Nephron progenitor cell (in vitro differentiated cells): ENCODE results near the gene CYP21A2.

Source experiments
- DNase-seq: peaks from one replicate; pipeline ENCODE4 v3.0.0; 2021
- H3K27ac Mint-ChIP-seq: 2 replicates; pipeline ENCODE4 v1.8.0; 2021; ENCODE audit warnings: mild to moderate bottlenecking, moderate library complexity, mixed read lengths
- H3K27me3 Mint-ChIP-seq: 2 replicates; pipeline ENCODE4 v1.8.0; 2021; ENCODE audit warnings: mild to moderate bottlenecking, low read depth, mixed read lengths; ENCODE audit not compliant: poor library complexity
- H3K36me3 Mint-ChIP-seq: 2 replicates; pipeline ENCODE4 v1.8.0; 2021; ENCODE audit warnings: low read depth, mixed read lengths
- H3K4me1 Mint-ChIP-seq: 2 replicates; pipeline ENCODE4 v1.8.0; 2021; ENCODE audit warnings: mixed read lengths
- H3K4me3 Mint-ChIP-seq: 2 replicates; pipeline ENCODE4 v1.8.0; 2021; ENCODE audit warnings: mild to moderate bottlenecking, moderate library complexity, mixed read lengths
- H3K9me3 Mint-ChIP-seq: 2 replicates; pipeline ENCODE4 v1.8.0; 2021; ENCODE audit warnings: mild to moderate bottlenecking, moderate library complexity, mixed read lengths
- CTCF ChIP-seq: fragments of 200-600 bp; sonication (generic); IDR thresholded peaks from 2 replicates; pipeline ENCODE4 v1.5.0; 2021; ENCODE audit warnings: antibody characterized with exemption

The CYP21A2 gene

GRCh38 chr6:32086661-32087573 is 48.7 kb downstream of the CYP21A2 start:
- no peaks in the 10 kb centered on the region for H3K9me3 Mint-ChIP-seq
- peaks cover 49% of the 10 kb centered on the region for H3K27me3 Mint-ChIP-seq
- H3K4me3 Mint-ChIP-seq = no peak overlapping the region
- H3K27ac Mint-ChIP-seq = no peak overlapping the region
- peaks cover 37% of the 10 kb centered on the region for H3K4me1 Mint-ChIP-seq
- H3K36me3 Mint-ChIP-seq = no peaks in the 10 kb centered on the region
- DNase-seq = no peak
- TF ChIP-seq CTCF = no peak

GRCh38 chr6:32087574-32088486 is 49.6 kb downstream of the CYP21A2 start:
- H3K36me3 Mint-ChIP-seq = no peaks in the 10 kb centered on the region
- H3K27ac Mint-ChIP-seq = no peak overlapping the region
- peaks cover 52% of the 10 kb centered on the region for H3K27me3 Mint-ChIP-seq
- peaks cover 36% of the 10 kb centered on the region for H3K4me1 Mint-ChIP-seq
- DNase-seq = peak; percentile 84
- H3K9me3 Mint-ChIP-seq = no peaks in the 10 kb centered on the region
- peak overlapping the region; percentile 56 for H3K4me3 Mint-ChIP-seq
- no peak for TF ChIP-seq CTCF

GRCh38 chr6:32088487-32089049 is 50.4 kb downstream of the CYP21A2 start:
- no peak for DNase-seq
- TF ChIP-seq CTCF = no peak
- no peak overlapping the region for H3K27ac Mint-ChIP-seq
- H3K9me3 Mint-ChIP-seq = no peaks in the 10 kb centered on the region
- peaks cover 48% of the 10 kb centered on the region for H3K27me3 Mint-ChIP-seq
- peak overlapping the region; percentile 44 for H3K4me3 Mint-ChIP-seq
- H3K4me1 Mint-ChIP-seq = peaks cover 38% of the 10 kb centered on the region
- H3K36me3 Mint-ChIP-seq = no peaks in the 10 kb centered on the region

- Mint-ChIP-seq H3K4me1 (peaks cover 38% of the 10 kb centered on the region), H3K27me3 (peaks cover 48% of the 10 kb centered on the region), H3K36me3 (no peaks in the 10 kb centered on the region), H3K4me3 (peak overlapping the region; percentile 44), H3K27ac (no peak overlapping the region), H3K9me3 (no peaks in the 10 kb centered on the region)
- no peak for DNase-seq
- TF ChIP-seq CTCF = no peak
These were observed 51.0 kb downstream of the CYP21A2 start for GRCh38 chr6:32089082-32089828.
